Measurements from ENCODE around the gene OR1K1.

Gene OR1K1

DNA sequence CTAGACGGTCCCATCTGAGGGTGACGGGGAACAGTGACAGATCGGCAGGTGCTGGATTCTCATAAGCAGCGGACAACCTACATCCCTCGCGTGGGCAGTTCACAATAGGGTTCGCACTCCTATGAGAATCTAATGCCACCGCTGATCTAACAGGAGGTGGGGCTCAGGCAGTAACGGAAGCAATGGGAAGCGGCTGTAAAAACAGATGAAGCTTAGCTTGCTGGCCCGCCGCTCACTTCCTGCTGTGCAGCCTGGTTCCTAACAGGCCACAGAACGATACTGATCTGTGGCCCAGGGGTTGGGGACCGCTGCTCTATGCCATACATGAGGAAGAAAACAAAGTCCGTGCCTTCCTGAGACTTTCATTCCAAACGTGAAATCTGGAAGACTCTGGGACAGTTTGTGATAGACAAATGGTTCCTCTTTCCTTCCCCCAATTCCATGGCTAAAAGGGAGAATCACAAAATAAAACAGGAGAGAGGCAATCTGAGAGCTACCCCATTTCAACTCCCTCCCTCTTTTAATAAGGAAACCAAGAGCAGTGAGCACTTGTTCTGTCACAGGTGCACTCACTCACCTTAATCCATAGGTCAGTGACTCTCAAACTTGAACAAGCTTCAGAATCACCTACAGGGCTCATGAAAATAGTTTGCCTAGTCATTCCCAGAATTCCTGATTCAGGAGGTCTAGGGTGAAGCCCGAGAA is 16.4 kb downstream of the OR1K1 start:
- Histone ChIP-seq H3K4me3 (ENCODE audit: low read depth, low read length) (no peak overlapping the region), H3K27me3 (ENCODE audit: control insufficient read depth, insufficient read depth, low read length) (no peaks in the 10 kb centered on the region)
- TF ChIP-seq, protein P1, sequence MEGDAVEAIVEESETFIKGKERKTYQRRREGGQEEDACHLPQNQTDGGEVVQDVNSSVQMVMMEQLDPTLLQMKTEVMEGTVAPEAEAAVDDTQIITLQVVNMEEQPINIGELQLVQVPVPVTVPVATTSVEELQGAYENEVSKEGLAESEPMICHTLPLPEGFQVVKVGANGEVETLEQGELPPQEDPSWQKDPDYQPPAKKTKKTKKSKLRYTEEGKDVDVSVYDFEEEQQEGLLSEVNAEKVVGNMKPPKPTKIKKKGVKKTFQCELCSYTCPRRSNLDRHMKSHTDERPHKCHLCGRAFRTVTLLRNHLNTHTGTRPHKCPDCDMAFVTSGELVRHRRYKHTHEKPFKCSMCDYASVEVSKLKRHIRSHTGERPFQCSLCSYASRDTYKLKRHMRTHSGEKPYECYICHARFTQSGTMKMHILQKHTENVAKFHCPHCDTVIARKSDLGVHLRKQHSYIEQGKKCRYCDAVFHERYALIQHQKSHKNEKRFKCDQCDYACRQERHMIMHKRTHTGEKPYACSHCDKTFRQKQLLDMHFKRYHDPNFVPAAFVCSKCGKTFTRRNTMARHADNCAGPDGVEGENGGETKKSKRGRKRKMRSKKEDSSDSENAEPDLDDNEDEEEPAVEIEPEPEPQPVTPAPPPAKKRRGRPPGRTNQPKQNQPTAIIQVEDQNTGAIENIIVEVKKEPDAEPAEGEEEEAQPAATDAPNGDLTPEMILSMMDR (IDR thresholded peaks at IDR 0.05): no peak

DNA sequence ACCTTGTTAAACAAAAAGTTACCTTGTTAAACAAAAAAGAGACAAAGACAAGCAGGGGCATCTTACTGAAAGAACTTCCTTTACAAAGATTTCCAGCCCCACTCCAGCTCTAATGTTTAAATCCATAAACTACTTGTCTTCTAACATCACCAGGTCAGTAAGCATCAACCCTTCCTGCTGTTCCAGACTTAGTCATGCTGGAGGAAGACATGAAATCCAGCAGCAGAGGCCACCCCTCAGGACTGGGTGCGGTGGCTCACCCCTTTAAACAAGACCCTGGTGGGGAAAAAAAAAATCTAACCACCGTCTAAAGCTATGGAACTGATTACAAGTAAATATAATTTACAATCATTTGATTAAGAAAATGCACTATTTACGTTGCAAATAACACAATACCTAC is 19.4 kb downstream of the OR1K1 start:
- TF ChIP-seq, protein P1 (IDR thresholded peaks at IDR 0.05): no peak
- Histone ChIP-seq H3K79me2 (no peaks in the 10 kb centered on the region), H3K27me3 (ENCODE audit: control insufficient read depth, insufficient read depth, low read length) (no peaks in the 10 kb centered on the region), H3K4me1 (peaks cover 3% of the 10 kb centered on the region), H2AFZ (no peak overlapping the region), H3K4me2 (ENCODE audit: low read length) (no peak overlapping the region), H3K9ac (no peak overlapping the region), H3K9me3 (ENCODE audit: control insufficient read depth, low read length) (no peaks in the 10 kb centered on the region), H3K27ac (peak overlapping the region; percentile 32), H3K36me3 (ENCODE audit: control insufficient read depth, insufficient read depth, low read length) (no peaks in the 10 kb centered on the region), H3K4me3 (ENCODE audit: low read depth, low read length) (no peak overlapping the region)

More for the DNA sequence above, 16.4 kb downstream of the OR1K1 start:
- no peak overlapping the region for H3K4me2 ChIP-seq (ENCODE audit: low read length)
- H3K9ac ChIP-seq: no peak overlapping the region
- H3K79me2 ChIP-seq: no peaks in the 10 kb centered on the region
- no peak overlapping the region for H2AFZ ChIP-seq
- H3K4me1 ChIP-seq: peaks cover 3% of the 10 kb centered on the region
- H3K36me3 ChIP-seq (ENCODE audit: control insufficient read depth, insufficient read depth, low read length): no peaks in the 10 kb centered on the region
- H3K27ac ChIP-seq: no peak overlapping the region
- no peaks in the 10 kb centered on the region for H3K9me3 ChIP-seq (ENCODE audit: control insufficient read depth, low read length)

DNA sequence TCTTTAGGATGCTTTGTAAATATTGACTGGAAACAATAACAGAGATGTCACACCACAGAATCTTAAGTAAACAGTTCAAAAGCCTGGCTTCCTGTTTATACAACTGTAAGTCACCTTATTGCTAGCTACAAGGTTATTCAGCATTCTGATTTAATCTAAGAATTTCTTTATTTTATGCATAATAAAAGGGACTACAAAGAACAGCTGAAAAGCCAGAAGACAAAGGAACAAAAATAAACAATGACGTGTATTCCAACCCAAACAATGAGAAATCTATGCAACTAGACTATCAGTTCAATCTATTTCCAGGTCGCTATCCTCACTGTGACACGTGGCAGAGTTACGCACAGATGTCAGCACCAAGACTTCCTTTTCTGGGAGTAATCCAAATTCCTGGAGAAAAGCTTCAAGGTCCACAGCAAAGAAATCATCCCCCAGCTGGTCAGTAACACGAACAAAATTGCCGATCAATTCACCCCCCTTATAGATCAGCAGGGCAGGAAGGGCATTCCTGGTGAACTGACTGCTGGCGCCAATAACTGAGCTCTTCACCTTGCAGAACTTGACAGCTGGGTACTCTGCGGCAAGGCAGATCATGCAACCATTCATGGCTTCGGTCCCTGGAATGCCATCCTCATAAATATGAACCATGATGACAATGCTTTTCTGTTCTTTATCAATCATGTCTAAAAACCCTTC is 20.0 kb downstream of the OR1K1 start:
- TF ChIP-seq, protein P1 (IDR thresholded peaks at IDR 0.05): no peak
- no peaks in the 10 kb centered on the region for H3K27me3 ChIP-seq (ENCODE audit: control insufficient read depth, insufficient read depth, low read length)
- no peak overlapping the region for H3K4me3 ChIP-seq (ENCODE audit: low read depth, low read length)
- no peaks in the 10 kb centered on the region for H3K9me3 ChIP-seq (ENCODE audit: control insufficient read depth, low read length)
- no peaks in the 10 kb centered on the region for H3K79me2 ChIP-seq
- no peak overlapping the region for H3K9ac ChIP-seq
- peak overlapping the region; percentile 32 for H3K27ac ChIP-seq
- H2AFZ ChIP-seq: no peak overlapping the region
- H3K4me2 ChIP-seq (ENCODE audit: low read length): no peak overlapping the region
- no peaks in the 10 kb centered on the region for H3K36me3 ChIP-seq (ENCODE audit: control insufficient read depth, insufficient read depth, low read length)
- peaks cover 3% of the 10 kb centered on the region for H3K4me1 ChIP-seq

DNA sequence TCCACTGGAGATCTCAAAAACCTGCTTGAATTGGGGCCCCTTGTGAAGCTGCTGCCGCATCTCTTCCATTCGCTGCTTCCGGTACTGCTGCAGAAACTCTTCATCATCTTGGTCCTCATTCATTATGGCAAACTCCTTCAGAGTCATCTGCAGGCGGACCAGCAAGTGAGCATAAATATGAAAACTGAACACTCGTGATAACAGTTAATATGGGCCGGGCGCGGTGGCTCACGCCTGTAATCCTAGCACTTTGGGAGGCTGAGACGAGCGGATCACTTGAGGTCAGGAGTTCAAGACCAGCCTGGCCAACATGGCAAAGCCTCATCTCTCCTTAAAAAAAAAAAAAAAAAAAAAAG is 20.5 kb downstream of the OR1K1 start:
- H2AFZ ChIP-seq: no peak overlapping the region
- H3K27me3 ChIP-seq (ENCODE audit: control insufficient read depth, insufficient read depth, low read length): no peaks in the 10 kb centered on the region
- H3K9ac ChIP-seq: no peak overlapping the region
- peaks cover 3% of the 10 kb centered on the region for H3K4me1 ChIP-seq
- no peaks in the 10 kb centered on the region for H3K36me3 ChIP-seq (ENCODE audit: control insufficient read depth, insufficient read depth, low read length)
- TF ChIP-seq, protein P1 (IDR thresholded peaks at IDR 0.05): no peak
- H3K27ac ChIP-seq: peak overlapping the region; percentile 24
- H3K4me2 ChIP-seq (ENCODE audit: low read length): no peak overlapping the region
- H3K4me3 ChIP-seq (ENCODE audit: low read depth, low read length): no peak overlapping the region
- no peaks in the 10 kb centered on the region for H3K9me3 ChIP-seq (ENCODE audit: control insufficient read depth, low read length)
- no peaks in the 10 kb centered on the region for H3K79me2 ChIP-seq

Data from parathyroid adenoma (tissue), 2 donors.